ENCODE results near the gene EGFL8.

GRCh38 chr6:32200711-32201475 is 36.5 kb downstream of the EGFL8 start:
- TF ChIP-seq CTCF (IDR thresholded peaks at IDR 0.05) (no peak), POLR2A (IDR thresholded peaks at IDR 0.05) (no peak)

Measured in Peyer's patch (tissue), 4 donors.